Tibial nerve (tissue), 4 donors: ENCODE results near the gene AMELX. TPM values are rescaled to one million over a fixed set of nuclear protein-coding genes. Genes with fewer than 3 reads are reported as not detected.

Source experiments
- DNase-seq, 2 donors: peaks; one replicate each; pipeline ENCODE4 v3.0.0-alpha.2; 2019; ENCODE audit warnings: low spot score in 2 of 2
- H3K27ac ChIP-seq, 4 donors: fragments of 200-600 bp; sonication (generic) in 3 of 4; one replicate each; pipeline ENCODE4 v1.5.1; 2017 to 2019; ENCODE audit warnings: mild to moderate bottlenecking in 1 of 4
- H3K27me3 ChIP-seq, 2 donors: fragments of 200-600 bp; sonication (generic) in 1 of 2; one replicate each; pipeline versions ENCODE4 v1.5.1 to v1.6.0; 2017 to 2019
- H3K36me3 ChIP-seq, 3 donors: fragments of 200-600 bp; sonication (generic); one replicate each; pipeline ENCODE4 v1.5.1; 2018 to 2019
- H3K4me1 ChIP-seq, 4 donors: fragments of 200-600 bp; sonication (generic) in 3 of 4; one replicate each; pipeline ENCODE4 v1.5.1; 2017 to 2019
- H3K4me3 ChIP-seq, 4 donors: fragments of 200-600 bp; sonication (generic) in 3 of 4; one replicate each; pipeline ENCODE4 v1.5.1; 2017 to 2019; ENCODE audit warnings: mild to moderate bottlenecking in 1 of 4, moderate library complexity in 1 of 4
- H3K9me3 ChIP-seq, 4 donors: fragments of 200-600 bp; sonication (generic) in 3 of 4; one replicate each; pipeline ENCODE4 v1.5.1; 2017 to 2019
- CTCF ChIP-seq, 5 experiments: fragments of 200-600 bp in 3 of 5; fragments of 450-650 bp in 2 of 5; sonication (generic) in 3 of 5; IDR thresholded peaks; one replicate each; pipeline ENCODE4 v1.5.1; 2016 to 2019; ENCODE audit warnings: antibody characterized with exemption in 5 of 5, mild to moderate bottlenecking in 3 of 5, moderate library complexity in 2 of 5
- EP300 ChIP-seq, 2 donors: sonication (generic); formaldehyde crosslinking; IDR thresholded peaks; one replicate each; pipeline ENCODE4 v1.6.1; 2017; ENCODE audit warnings: antibody characterized with exemption in 2 of 2, mild to moderate bottlenecking in 1 of 2
- POLR2A ChIP-seq, 2 donors: fragments of 450-650 bp; IDR thresholded peaks; one replicate each; pipeline ENCODE4 v1.6.1; 2017; ENCODE audit warnings: antibody characterized with exemption in 2 of 2, mild to moderate bottlenecking in 2 of 2, moderate library complexity in 2 of 2
- WGBS, 2 donors: methylation state at CpG; one replicate each; pipeline ENCODE4 v1.1.5; 2018; 5-methylcytosine and 5-hydroxymethylcytosine counted together
- total RNA-seq, 4 donors: library from RNA; depleted of rRNA; stranded (reverse); fragments of >200 nt; gene quantifications; one replicate each; pipeline ENCODE4 v1.1.0, GENCODE V29; 2016

The AMELX gene
- total RNA-seq, 4 donors from 2014 or later, result not detected

GRCh38 chrX:11259437-11259836 lies 33.8 kb upstream of the AMELX start:
- no peak overlapping the region for H3K4me3 ChIP-seq
- TF ChIP-seq EP300 (IDR thresholded peaks at IDR 0.05), result no peak
- TF ChIP-seq POLR2A (IDR thresholded peaks at IDR 0.05), result no peak
- TF ChIP-seq CTCF (IDR thresholded peaks at IDR 0.05), result no peak
- H3K27me3 ChIP-seq, result no peaks in the 10 kb centered on the region
- no peak overlapping the region for H3K27ac ChIP-seq
- no peaks in the 10 kb centered on the region for H3K4me1 ChIP-seq
- H3K9me3 ChIP-seq, result no peaks in the 10 kb centered on the region
- H3K36me3 ChIP-seq, result no peaks in the 10 kb centered on the region
- 35 to 70% methylated on average over 1 of the region's 1 CpG for WGBS, 2 donors
- DNase-seq, result no peak

GRCh38 chrX:11261260-11261659 lies 32.0 kb upstream of the AMELX start:
- 91 to 100% methylated on average over 1 of the region's 1 CpG for WGBS, 2 donors
- no peaks in the 10 kb centered on the region for H3K27me3 ChIP-seq
- no peak overlapping the region for H3K4me3 ChIP-seq
- H3K4me1 ChIP-seq, result no peaks in the 10 kb centered on the region
- DNase-seq, result no peak
- no peak for TF ChIP-seq CTCF (IDR thresholded peaks at IDR 0.05)
- TF ChIP-seq POLR2A (IDR thresholded peaks at IDR 0.05), result no peak
- no peak for TF ChIP-seq EP300 (IDR thresholded peaks at IDR 0.05)
- no peak overlapping the region for H3K27ac ChIP-seq
- no peaks in the 10 kb centered on the region for H3K36me3 ChIP-seq
- no peaks in the 10 kb centered on the region for H3K9me3 ChIP-seq

- WGBS, 2 donors, result 33 to 47% methylated on average over 1 of the region's 1 CpG
- peak overlapping the region in 1 of 4 donors; percentile 72 for H3K27ac ChIP-seq
- TF ChIP-seq POLR2A (IDR thresholded peaks at IDR 0.05) (no peak), EP300 (IDR thresholded peaks at IDR 0.05) (no peak), CTCF (IDR thresholded peaks at IDR 0.05) (no peak)
- H3K27me3 ChIP-seq, result no peaks in the 10 kb centered on the region
- no peaks in the 10 kb centered on the region for H3K36me3 ChIP-seq
- DNase-seq, result no peak
- H3K4me3 ChIP-seq, result peak overlapping the region in 1 of 4 donors; percentile 19
- H3K9me3 ChIP-seq, result no peaks in the 10 kb centered on the region
- no peaks in the 10 kb centered on the region for H3K4me1 ChIP-seq
These were observed 28.3 kb upstream of the AMELX start for GRCh38 chrX:11264925-11265324.

GRCh38 chrX:11265352-11265751 lies 27.9 kb upstream of the AMELX start:
- TF ChIP-seq EP300 (IDR thresholded peaks at IDR 0.05), result no peak
- TF ChIP-seq CTCF (IDR thresholded peaks at IDR 0.05), result no peak
- no peak for TF ChIP-seq POLR2A (IDR thresholded peaks at IDR 0.05)
- 41 to 55% methylated on average over 3 of the region's 3 CpGs for WGBS, 2 donors
- Histone ChIP-seq H3K4me3 (peak overlapping the region in 1 of 4 donors; percentile 19), H3K9me3 (no peaks in the 10 kb centered on the region), H3K27me3 (no peaks in the 10 kb centered on the region), H3K4me1 (no peaks in the 10 kb centered on the region), H3K27ac (peak overlapping the region in 2 of 4 donors; percentile 25 to 72), H3K36me3 (no peaks in the 10 kb centered on the region)
- no peak for DNase-seq

GRCh38 chrX:11266573-11267003 lies 26.6 kb upstream of the AMELX start:
- Histone ChIP-seq H3K4me3 (no peak overlapping the region), H3K27ac (peak overlapping the region in 2 of 4 donors; percentile 2 to 72), H3K4me1 (no peaks in the 10 kb centered on the region), H3K36me3 (no peaks in the 10 kb centered on the region), H3K9me3 (no peaks in the 10 kb centered on the region), H3K27me3 (no peaks in the 10 kb centered on the region)
- TF ChIP-seq EP300 (IDR thresholded peaks at IDR 0.05) (no peak), CTCF (IDR thresholded peaks at IDR 0.05) (no peak), POLR2A (IDR thresholded peaks at IDR 0.05) (no peak)
- 14 to 34% methylated on average over 5 of the region's 5 CpGs for WGBS, 2 donors
- DNase-seq, result no peak
